GM23338 (cell line): ENCODE results near the gene CRYBG3. TPM values are rescaled to one million over a fixed set of nuclear protein-coding genes. Genes with fewer than 3 reads are reported as not detected.

Experiments
- ATAC-seq: fragments of 200-7000 bp; cut with Tn5 transposase; 3 replicates; pipeline ENCODE4 v1.9.1; 2020
- DNase-seq: peaks from one replicate; pipeline ENCODE4 v3.0.0-alpha.2; 2015; ENCODE audit warnings: low spot score
- H2AFZ ChIP-seq: fragments of 200-600 bp; sonication (generic); 2 replicates; pipeline ENCODE4 v1.8.0; 2016; ENCODE audit warnings: antibody characterized with exemption, mild to moderate bottlenecking, moderate library complexity
- H3F3A ChIP-seq: fragments of 200-600 bp; sonication (generic); replicated peaks from 2 replicates; pipeline ENCODE4 v1.8.0; 2017; ENCODE audit warnings: antibody characterized with exemption, mixed run types, low read depth
- H3K27ac ChIP-seq: fragments of 200-600 bp; sonication (generic); 2 replicates; pipeline ENCODE4 v1.6.1; 2016; ENCODE audit warnings: low read depth
- H3K27me3 ChIP-seq: fragments of 200-600 bp; sonication (generic); 2 replicates; pipeline ENCODE4 v1.8.0; 2016; ENCODE audit warnings: mild to moderate bottlenecking, mixed run types, moderate library complexity; ENCODE audit not compliant: insufficient read depth
- H3K36me3 ChIP-seq: fragments of 200-600 bp; sonication (generic); 2 replicates; pipeline ENCODE4 v1.8.0; 2016; ENCODE audit warnings: mild to moderate bottlenecking; ENCODE audit not compliant: insufficient read depth
- H3K4me1 ChIP-seq: fragments of 200-600 bp; sonication (generic); 2 replicates; pipeline ENCODE4 v1.8.0; 2016; ENCODE audit warnings: mild to moderate bottlenecking, moderate library complexity; ENCODE audit not compliant: insufficient read depth
- H3K4me2 ChIP-seq: fragments of 200-600 bp; sonication (generic); 2 replicates; pipeline ENCODE4 v1.7.1; 2017; ENCODE audit warnings: mixed run types
- H3K4me3 ChIP-seq: fragments of 200-600 bp; sonication (generic); 2 replicates; pipeline ENCODE4 v1.6.1; 2016; ENCODE audit warnings: mixed run types
- H3K79me2 ChIP-seq: fragments of 200-600 bp; sonication (generic); replicated peaks from 2 replicates; pipeline ENCODE4 v1.8.0; 2017; ENCODE audit warnings: mild to moderate bottlenecking; ENCODE audit not compliant: insufficient read depth
- H3K9me2 ChIP-seq: fragments of 200-600 bp; sonication (generic); 2 replicates; pipeline ENCODE4 v1.8.0; 2017; ENCODE audit not compliant: insufficient read depth
- H4K20me1 ChIP-seq: fragments of 200-600 bp; sonication (generic); replicated peaks from 2 replicates; pipeline ENCODE4 v1.8.0; 2017; ENCODE audit warnings: mild to moderate bottlenecking; ENCODE audit not compliant: insufficient read depth
- H3K27ac Mint-ChIP-seq: 2 replicates; pipeline ENCODE4 v1.8.0; 2020; ENCODE audit warnings: inconsistent platforms, mild to moderate bottlenecking, moderate library complexity, mixed read lengths
- H3K27me3 Mint-ChIP-seq: 3 replicates; pipeline ENCODE4 v1.8.0; 2022; ENCODE audit warnings: low read depth, mild to moderate bottlenecking, moderate library complexity, mixed read lengths, inconsistent platforms; ENCODE audit not compliant: insufficient read depth, poor library complexity
- H3K36me3 Mint-ChIP-seq: 3 replicates; pipeline ENCODE4 v1.8.0; 2021; ENCODE audit warnings: low read depth, mild to moderate bottlenecking, inconsistent platforms, moderate library complexity, mixed read lengths
- H3K4me1 Mint-ChIP-seq: 3 replicates; pipeline ENCODE4 v1.8.0; 2020; ENCODE audit warnings: mild to moderate bottlenecking, inconsistent platforms, mixed read lengths
- H3K4me3 Mint-ChIP-seq: 3 replicates; pipeline ENCODE4 v1.8.0; 2021; ENCODE audit warnings: moderate library complexity, mild to moderate bottlenecking, inconsistent platforms, mixed read lengths
- H3K9me3 Mint-ChIP-seq: 3 replicates; pipeline ENCODE4 v1.8.0; 2020; ENCODE audit warnings: moderate library complexity, mild to moderate bottlenecking, inconsistent platforms, mixed read lengths
- CREB1 ChIP-seq: fragments of 250-450 bp; sonication (Bioruptor Pico); IDR thresholded peaks from 2 replicates; pipeline ENCODE4 v1.5.0; 2020; ENCODE audit warnings: low read depth, mild to moderate bottlenecking, moderate library complexity
- ETS1 ChIP-seq: IDR thresholded peaks from 2 replicates; pipeline ENCODE4 v1.6.1; 2016; ENCODE audit warnings: antibody characterized with exemption
- EZH2 ChIP-seq: fragments of 200-600 bp; sonication (generic); IDR thresholded peaks from one replicate; pipeline ENCODE4 v1.8.0; 2017; ENCODE audit warnings: antibody characterized with exemption, mild to moderate bottlenecking, low read depth; ENCODE audit not compliant: unreplicated experiment
- EZH2phosphoT487 ChIP-seq: fragments of 200-600 bp; sonication (generic); IDR thresholded peaks from one replicate; pipeline ENCODE4 v1.8.1; 2018; ENCODE audit warnings: antibody characterized with exemption; ENCODE audit not compliant: unreplicated experiment
- JUNB ChIP-seq: IDR thresholded peaks from one replicate; pipeline ENCODE4 v1.6.1; 2016; ENCODE audit warnings: antibody characterized with exemption; ENCODE audit not compliant: unreplicated experiment
- NANOG ChIP-seq: IDR thresholded peaks from 2 replicates; pipeline ENCODE4 v1.6.1; 2016; ENCODE audit warnings: antibody characterized with exemption, borderline replicate concordance
- POLR2AphosphoS5 ChIP-seq: IDR thresholded peaks from 2 replicates; pipeline ENCODE4 v1.6.1; 2016; ENCODE audit warnings: antibody characterized with exemption, low read depth
- REST ChIP-seq: IDR thresholded peaks from one replicate; pipeline ENCODE4 v1.6.1; 2018; ENCODE audit warnings: antibody characterized with exemption; ENCODE audit not compliant: unreplicated experiment
- STAT1 ChIP-seq: IDR thresholded peaks from one replicate; pipeline ENCODE4 v1.6.1; 2016; ENCODE audit warnings: antibody characterized with exemption; ENCODE audit not compliant: unreplicated experiment
- ZNF331 ChIP-seq: fragments of 250-450 bp; sonication (Bioruptor Pico); IDR thresholded peaks from 2 replicates; pipeline ENCODE4 v1.5.0; 2020; ENCODE audit warnings: low read depth, mild to moderate bottlenecking, moderate library complexity
- ZNF462 ChIP-seq: fragments of 250-450 bp; sonication (Bioruptor Pico); IDR thresholded peaks from 2 replicates; pipeline ENCODE4 v1.5.0; 2020; ENCODE audit warnings: mild to moderate bottlenecking, moderate library complexity
- polyA plus RNA-seq: library from polyadenylated mRNA; unstranded; fragments of >200 nt; fragmentation: Nextera tagmentation; extraction: Ambion mirVana; gene quantifications from 2 replicates; pipeline ENCODE4 v1.2.1, GENCODE V29; 2016
- total RNA-seq: library from RNA; depleted of rRNA; stranded (reverse); fragments of >200 nt; shearing (Covaris generic); gene quantifications from 2 replicates; pipeline ENCODE4 v1.2.3, GENCODE V29; 2014

Gene CRYBG3
- total and polyA plus RNA-seq, 2 experiments from 2014 or later = 2.3 to 8.9 TPM

- TF ChIP-seq REST (no peak), ETS1 (no peak), STAT1 (no peak), JUNB (no peak)
Measured at GRCh38 chr3:97970156-97970555, 148.3 kb downstream of the CRYBG3 start (continued).

- DNase-seq (no peak), ATAC-seq (no peak)
- Histone ChIP-seq H3K36me3 (no peaks in the 10 kb centered on the region), H2AFZ (peak overlapping the region; percentile 80), H3K79me2 (peaks cover 4% of the 10 kb centered on the region; the same call in 1 of the 2 replicates), H3K27ac (no peak overlapping the region), H3K27me3 (peaks cover 14% of the 10 kb centered on the region), H3K9me2 (0 out of 2 replicates have a peak, but pooled peaks cover 3% of the 10 kb centered on the region), H4K20me1 (no peaks in the 10 kb centered on the region; the same call in 1 of the 2 replicates), H3K4me2 (peak overlapping the region; percentile 80; the same call in 1 of the 2 replicates), H3F3A (no peaks in the 10 kb centered on the region), H3K4me1 (no peaks in the 10 kb centered on the region; the same call in 1 of the 2 replicates), H3K4me3 (peak overlapping the region; percentile 63)
- Mint-ChIP-seq H3K27me3 (peaks cover 18% of the 10 kb centered on the region), H3K27ac (no peak overlapping the region), H3K4me3 (peak overlapping the region; percentile 86), H3K36me3 (0 out of 3 replicates have a peak, but pooled peaks cover 3% of the 10 kb centered on the region), H3K9me3 (no peaks in the 10 kb centered on the region), H3K4me1 (peaks cover 29% of the 10 kb centered on the region)
- TF ChIP-seq EZH2 (no peak), ZNF462 (CRISPR knock-in tag) (no peak), POLR2AphosphoS5 (no peak), JUNB (no peak), NANOG (no peak), EZH2phosphoT487 (no peak), STAT1 (no peak), ETS1 (no peak), CREB1 (CRISPR knock-in tag) (no peak), ZNF331 (CRISPR knock-in tag) (no peak)
Measured at GRCh38 chr3:97970956-97971620, 149.3 kb downstream of the CRYBG3 start.
